GM12892 (cell line): ENCODE data around the gene SORBS1.

Source experiments
- POLR2A ChIP-seq: IDR thresholded peaks from 2 replicates; pipeline ENCODE4 v1.6.1; 2011; ENCODE audit warnings: low read depth, low read length, control low read depth
- POLR2AphosphoS5 ChIP-seq: IDR thresholded peaks from 2 replicates; pipeline ENCODE4 v1.6.1; 2011; ENCODE audit warnings: low read depth, low read length, control low read depth

DNA sequence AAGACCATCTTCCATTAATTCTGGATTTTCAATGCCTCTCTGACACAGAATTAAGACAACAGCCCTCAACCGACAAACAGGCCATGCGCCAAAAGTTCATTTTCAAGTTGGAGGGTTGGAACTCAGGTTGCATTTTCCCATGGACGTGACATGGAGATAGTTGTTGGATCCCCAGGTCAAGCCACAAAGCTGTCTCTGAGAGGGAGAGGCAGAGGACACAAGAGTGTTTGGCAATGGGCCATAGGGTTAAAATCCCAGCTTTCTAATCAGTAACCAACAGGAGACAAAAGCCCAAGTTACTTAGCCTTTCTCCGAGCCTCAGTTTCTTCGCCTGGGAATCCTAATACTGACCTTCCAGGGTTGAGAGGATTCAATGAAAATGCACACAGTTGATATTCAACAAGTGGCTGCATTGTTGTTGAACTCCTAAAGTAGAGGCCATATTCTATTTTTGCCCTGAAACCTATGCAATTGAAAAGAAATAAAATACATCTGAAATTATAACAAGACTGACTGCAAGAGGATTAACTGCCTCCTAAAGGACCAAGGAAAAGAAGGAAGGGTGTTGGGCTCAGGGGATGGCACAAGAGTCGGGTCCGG, 44.3 kb downstream of the SORBS1 start:
- no peak for TF ChIP-seq POLR2A
- no peak for TF ChIP-seq POLR2AphosphoS5
